RWPE1 (cell line): ENCODE results near the gene TTYH3.
"Not testable (repeated sequence)": the region's sequence is repeated elsewhere in the genome, so short reads cannot be mapped to it uniquely, and the experiment has no call there.

Source experiments
- CTCF ChIA-PET: fragments of 350-600 bp; sonication (Branson Sonifier 250); formaldehyde crosslinking; extraction: SDS; loops from one replicate; lab custom pipeline; 2021; lab: Yijun Ruan, JAX
- POLR2A ChIA-PET: fragments of 400-600 bp; formaldehyde crosslinking; extraction: SDS; loops from one replicate; lab custom pipeline; 2020; ENCODE audit warnings: antibody characterized with exemption; ENCODE audit not compliant: low non-redundant PET; lab: Yijun Ruan, JAX
- DNase-seq: peaks from one replicate; pipeline ENCODE4 v3.0.0; 2012; ENCODE audit warnings: low spot score
- H3K27ac ChIP-seq: fragments of 450-650 bp; 2 replicates; pipeline ENCODE4 v1.5.1; 2017
- TF ChIP-seq, protein P1 (sequence below): fragments of 450-650 bp; conservative IDR thresholded peaks from 2 replicates; pipeline ENCODE4 v1.5.1; 2017; ENCODE audit warnings: low read depth, mild to moderate bottlenecking

Gene TTYH3

GRCh38 chr7:2688409-2689342 lies 56.9 kb downstream of the TTYH3 start:
- ChIA-PET POLR2A (no interaction called here), CTCF (interaction anchor here (1.0 to 1.4 kb wide), 2 partner anchors 17 to 21 kb away, joined by 7 to 9 read pairs; no protein-coding TSS in a partner anchor)
- TF ChIP-seq, protein P1, sequence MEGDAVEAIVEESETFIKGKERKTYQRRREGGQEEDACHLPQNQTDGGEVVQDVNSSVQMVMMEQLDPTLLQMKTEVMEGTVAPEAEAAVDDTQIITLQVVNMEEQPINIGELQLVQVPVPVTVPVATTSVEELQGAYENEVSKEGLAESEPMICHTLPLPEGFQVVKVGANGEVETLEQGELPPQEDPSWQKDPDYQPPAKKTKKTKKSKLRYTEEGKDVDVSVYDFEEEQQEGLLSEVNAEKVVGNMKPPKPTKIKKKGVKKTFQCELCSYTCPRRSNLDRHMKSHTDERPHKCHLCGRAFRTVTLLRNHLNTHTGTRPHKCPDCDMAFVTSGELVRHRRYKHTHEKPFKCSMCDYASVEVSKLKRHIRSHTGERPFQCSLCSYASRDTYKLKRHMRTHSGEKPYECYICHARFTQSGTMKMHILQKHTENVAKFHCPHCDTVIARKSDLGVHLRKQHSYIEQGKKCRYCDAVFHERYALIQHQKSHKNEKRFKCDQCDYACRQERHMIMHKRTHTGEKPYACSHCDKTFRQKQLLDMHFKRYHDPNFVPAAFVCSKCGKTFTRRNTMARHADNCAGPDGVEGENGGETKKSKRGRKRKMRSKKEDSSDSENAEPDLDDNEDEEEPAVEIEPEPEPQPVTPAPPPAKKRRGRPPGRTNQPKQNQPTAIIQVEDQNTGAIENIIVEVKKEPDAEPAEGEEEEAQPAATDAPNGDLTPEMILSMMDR, result no peak
- no peak for DNase-seq
- H3K27ac ChIP-seq, result no peak overlapping the region

- ChIA-PET POLR2A (no interaction called here), CTCF (interaction anchor here (1.0 to 1.4 kb wide), 3 partner anchors 8 to 20 kb away, joined by 5 to 9 read pairs (median 7); no protein-coding TSS in a partner anchor)
- no peak overlapping the region for H3K27ac ChIP-seq
- TF ChIP-seq, protein P1, result no peak
- no peak for DNase-seq
Measured at GRCh38 chr7:2689343-2689847, 57.6 kb downstream of the TTYH3 start.

DNA sequence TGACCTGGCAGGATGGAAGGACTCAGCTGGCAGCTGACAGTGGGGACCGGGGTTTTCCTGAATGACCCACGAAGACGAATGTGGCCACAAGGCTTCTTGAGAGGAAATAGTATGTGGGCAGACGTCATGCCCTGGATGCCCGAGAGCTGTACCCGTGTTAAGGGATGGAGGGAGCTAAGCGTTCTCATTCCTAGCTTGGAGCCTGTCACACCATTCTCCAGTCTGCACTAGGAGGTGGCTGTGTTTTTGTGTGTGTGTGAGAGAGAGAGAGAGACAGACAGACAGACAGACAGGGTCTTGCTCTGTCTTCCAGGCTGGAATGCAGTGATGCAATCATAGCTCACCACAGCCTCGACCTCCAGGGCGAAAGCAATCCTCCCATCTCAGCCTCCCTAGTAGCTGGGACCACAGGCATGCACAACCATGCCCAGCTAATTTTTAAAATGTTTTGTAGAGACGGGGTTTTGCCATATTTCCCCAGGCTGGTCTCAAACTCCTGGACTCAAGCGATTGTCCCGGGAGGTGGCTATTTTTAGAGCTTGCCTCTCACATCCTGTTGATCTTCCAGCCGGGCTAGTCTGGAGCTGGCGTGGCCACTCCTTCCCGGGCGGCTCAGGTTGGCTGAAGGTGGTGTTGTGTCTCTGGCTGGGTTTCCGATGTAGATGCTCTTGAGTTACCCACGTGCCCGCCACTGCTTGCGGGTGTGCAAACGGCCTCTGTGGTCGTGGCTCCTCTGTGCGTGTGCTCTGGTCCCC lies 58.3 kb downstream of the TTYH3 start:
- no peak overlapping the region for H3K27ac ChIP-seq
- CTCF ChIA-PET, result interaction anchor here (0.9 to 1.4 kb wide), 4 partner anchors 9 to 29 kb away, joined by 3 to 9 read pairs (median 6); no protein-coding TSS in a partner anchor
- POLR2A ChIA-PET, result no interaction called here
- no peak for DNase-seq
- TF ChIP-seq, protein P1, result no peak

GRCh38 chr7:2691011-2691707 lies 59.4 kb downstream of the TTYH3 start:
- ChIA-PET POLR2A (no interaction called here), CTCF (interaction anchor here (0.5 to 1.4 kb wide), 3 partner anchors 10 to 1705 kb away, joined by 4 to 5 read pairs (median 4); no protein-coding TSS in a partner anchor)
- H3K27ac ChIP-seq, result peak overlapping the region; percentile 30; the same call in 1 of the 2 replicates
- DNase-seq, result no peak
- TF ChIP-seq, protein P1, result no peak

DNA sequence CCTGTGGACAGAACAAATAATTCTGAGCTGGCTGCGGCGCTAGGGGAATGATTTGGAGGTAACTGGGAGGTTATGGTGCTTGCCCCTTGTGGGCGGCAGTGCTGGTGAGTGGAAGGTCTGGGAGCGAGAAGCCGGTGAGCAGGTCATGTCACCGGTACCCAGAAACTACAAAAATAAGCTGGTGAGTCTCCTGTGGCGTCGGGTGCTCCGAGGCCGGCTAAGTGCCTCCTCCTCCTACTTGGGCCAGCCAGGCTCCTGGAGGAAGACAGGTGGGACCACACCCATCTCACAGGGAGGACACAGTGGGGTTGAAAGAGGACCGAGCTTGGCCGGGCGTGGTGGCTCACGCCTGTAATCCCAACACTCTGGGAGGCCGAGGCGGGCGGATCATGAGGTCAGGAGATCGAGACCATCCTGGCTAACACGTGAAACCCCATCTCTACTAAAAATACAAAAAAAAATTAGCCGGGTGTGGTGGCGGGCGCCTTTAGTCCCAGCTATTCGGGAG lies 60.2 kb downstream of the TTYH3 start:
- ChIA-PET CTCF (interaction anchor here (0.7 kb wide), 1 partner anchor 11 kb away, joined by 4 read pairs; no protein-coding TSS in a partner anchor), POLR2A (interaction anchor here (0.6 to 0.7 kb wide), 2 partner anchors 79 to 101 kb away, joined by 3 read pairs; no protein-coding TSS in a partner anchor)
- DNase-seq, result not testable (repeated sequence)
- H3K27ac ChIP-seq, result peak overlapping the region; percentile 30; the same call in 1 of the 2 replicates

- DNase-seq, result no peak
- ChIA-PET POLR2A (interaction anchor here (0.6 to 0.7 kb wide), 2 partner anchors 79 to 102 kb away, joined by 3 read pairs; no protein-coding TSS in a partner anchor), CTCF (no interaction called here)
- H3K27ac ChIP-seq, result no peak overlapping the region
- TF ChIP-seq, protein P1, result no peak
Measured at GRCh38 chr7:2692543-2692942, 60.8 kb downstream of the TTYH3 start.

- POLR2A ChIA-PET, H3K27ac ChIP-seq, CTCF ChIA-PET, DNase-seq: not testable (repeated sequence)
Measured at GRCh38 chr7:2693420-2694121, 61.8 kb downstream of the TTYH3 start.

GRCh38 chr7:2694122-2694436 lies 62.3 kb downstream of the TTYH3 start:
- H3K27ac ChIP-seq, POLR2A ChIA-PET, DNase-seq, CTCF ChIA-PET: not testable (repeated sequence)
